ENCODE results near the gene ZNF830. TPM values are rescaled to one million over a fixed set of nuclear protein-coding genes. Genes with fewer than 3 reads are reported as not detected.

ZNF830 gene
- polyA plus RNA-seq, 3 donors: 2.1 to 4.7 (median 4.2) TPM

GRCh38 chr17:34916120-34916519, 45.2 kb upstream of the ZNF830 start:
- no peak for DNase-seq
- no peaks in the 10 kb centered on the region for H3K36me3 Mint-ChIP-seq
- no peak overlapping the region for H3K27ac Mint-ChIP-seq
- H3K4me3 ChIP-seq (replicated peaks in 1 of 3; ENCODE audit: low read depth in 2 of 3, low read length in 3 of 3): no peak overlapping the region
- no peaks in the 10 kb centered on the region for H3K79me2 ChIP-seq (ENCODE audit: insufficient read depth, low read length)
- H3K27me3 Mint-ChIP-seq (ENCODE audit: low read depth in 3 of 3): peaks cover 0 to 1% (median 0%) of the 10 kb centered on the region in 3 donors
- peaks cover 0 to 5% of the 10 kb centered on the region in 2 donors for H3K4me1 ChIP-seq (ENCODE audit: control insufficient read depth in 1 of 2, insufficient read depth in 2 of 2, low read length in 2 of 2)
- H3K36me3 ChIP-seq (replicated peaks in 1 of 2; ENCODE audit: control insufficient read depth in 1 of 2, insufficient read depth in 2 of 2, low read length in 2 of 2): no peaks in the 10 kb centered on the region
- H3K4me1 Mint-ChIP-seq: peaks cover 9% of the 10 kb centered on the region
- peaks cover 0 to 3% (median 0%) of the 10 kb centered on the region in 7 donors for H3K9me3 Mint-ChIP-seq
- no peak overlapping the region for H2AFZ ChIP-seq (ENCODE audit: insufficient read depth, low read depth, low read length, poor library complexity, severe bottlenecking)
- WGBS (ENCODE audit: insufficient coverage): 60% methylated on average over 1 of the region's 2 CpGs
- no peaks in the 10 kb centered on the region for H4K20me1 ChIP-seq (ENCODE audit: insufficient read depth, low read length)
- H3K27ac ChIP-seq (ENCODE audit: low read depth in 1 of 2, low read length in 2 of 2): no peak overlapping the region
- no peaks in the 10 kb centered on the region for H3K27me3 ChIP-seq (ENCODE audit: control insufficient read depth in 2 of 2, insufficient read depth in 2 of 2, low read length in 2 of 2)
- H3K9ac ChIP-seq (ENCODE audit: insufficient read depth, low read length, poor library complexity, severe bottlenecking): no peak overlapping the region
- no peak overlapping the region for H3K4me2 ChIP-seq (replicated peaks; ENCODE audit: extremely low read depth, low read length, poor library complexity, severe bottlenecking)
- intact Hi-C loops (cut with micrococcal nuclease): no loop called here
- no peak for TF ChIP-seq CTCF (IDR thresholded peaks at IDR 0.05)
- no peaks in the 10 kb centered on the region for H3K9me3 ChIP-seq (replicated peaks in 1 of 2; ENCODE audit: control insufficient read depth in 1 of 2, insufficient read depth in 1 of 2, low read length in 2 of 2)
- no peak overlapping the region for H3K4me3 Mint-ChIP-seq

- Mint-ChIP-seq H3K4me1 (peaks cover 9% of the 10 kb centered on the region), H3K9me3 (peaks cover 0 to 3% (median 0%) of the 10 kb centered on the region in 7 donors), H3K36me3 (no peaks in the 10 kb centered on the region), H3K27me3 (ENCODE audit: low read depth in 3 of 3) (peaks cover 0 to 1% (median 0%) of the 10 kb centered on the region in 3 donors), H3K27ac (no peak overlapping the region), H3K4me3 (no peak overlapping the region)
- H3K36me3 ChIP-seq (replicated peaks in 1 of 2; ENCODE audit: control insufficient read depth in 1 of 2, insufficient read depth in 2 of 2, low read length in 2 of 2): no peaks in the 10 kb centered on the region
- peaks cover 0 to 5% of the 10 kb centered on the region in 2 donors for H3K4me1 ChIP-seq (ENCODE audit: control insufficient read depth in 1 of 2, insufficient read depth in 2 of 2, low read length in 2 of 2)
- no peaks in the 10 kb centered on the region for H3K79me2 ChIP-seq (ENCODE audit: insufficient read depth, low read length)
- WGBS (ENCODE audit: insufficient coverage): no CpG with 5 or more reads among the region's 1 CpG
- no peaks in the 10 kb centered on the region for H3K9me3 ChIP-seq (replicated peaks in 1 of 2; ENCODE audit: control insufficient read depth in 1 of 2, insufficient read depth in 1 of 2, low read length in 2 of 2)
- DNase-seq: no peak
- no peak for TF ChIP-seq CTCF (IDR thresholded peaks at IDR 0.05)
- H2AFZ ChIP-seq (ENCODE audit: insufficient read depth, low read depth, low read length, poor library complexity, severe bottlenecking): no peak overlapping the region
- intact Hi-C loops (cut with micrococcal nuclease): no loop called here
- H3K27me3 ChIP-seq (ENCODE audit: control insufficient read depth in 2 of 2, insufficient read depth in 2 of 2, low read length in 2 of 2): no peaks in the 10 kb centered on the region
- no peaks in the 10 kb centered on the region for H4K20me1 ChIP-seq (ENCODE audit: insufficient read depth, low read length)
- H3K27ac ChIP-seq (ENCODE audit: low read depth in 1 of 2, low read length in 2 of 2): no peak overlapping the region
- no peak overlapping the region for H3K4me2 ChIP-seq (replicated peaks; ENCODE audit: extremely low read depth, low read length, poor library complexity, severe bottlenecking)
- H3K9ac ChIP-seq (ENCODE audit: insufficient read depth, low read length, poor library complexity, severe bottlenecking): no peak overlapping the region
- no peak overlapping the region for H3K4me3 ChIP-seq (replicated peaks in 1 of 3; ENCODE audit: low read depth in 2 of 3, low read length in 3 of 3)
These were observed 44.0 kb upstream of the ZNF830 start for GRCh38 chr17:34917381-34917780.
